HCT116 (cell line): ENCODE measurements around the gene TMC6.

Experiments used
- ATF3 ChIP-seq: IDR thresholded peaks from 2 replicates; pipeline ENCODE4 v1.6.1; 2012
- CEBPB ChIP-seq: IDR thresholded peaks from 2 replicates; pipeline ENCODE4 v1.6.1; 2012; ENCODE audit warnings: low read depth
- CTCF ChIP-seq, 3 experiments: fragments of 200-600 bp in 1 of 3; sonication (generic) in 1 of 3; IDR thresholded peaks in 2 of 3; conservative IDR thresholded peaks in 1 of 3; 2 replicates each; pipeline ENCODE4 v1.5.1; 2012 to 2017; ENCODE audit warnings: low read depth in 2 of 3, low read length in 2 of 3, antibody characterized with exemption in 1 of 3, borderline replicate concordance in 1 of 3, control low read depth in 1 of 3, mild to moderate bottlenecking in 1 of 3, mixed read lengths in 1 of 3, mixed run types in 1 of 3, moderate library complexity in 1 of 3; ENCODE audit not compliant: insufficient read depth in 1 of 3
- EZH2 ChIP-seq: fragments of 200-600 bp; sonication (generic); IDR thresholded peaks from 2 replicates; pipeline ENCODE4 v1.6.1; 2017; ENCODE audit warnings: antibody characterized with exemption, mixed run types
- EZH2phosphoT487 ChIP-seq: fragments of 200-600 bp; IDR thresholded peaks from 2 replicates; pipeline ENCODE4 v1.6.1; 2018; ENCODE audit warnings: antibody characterized with exemption, borderline replicate concordance
- JUND ChIP-seq: IDR thresholded peaks from 2 replicates; pipeline ENCODE4 v1.6.1; 2012
- MAX ChIP-seq: IDR thresholded peaks from 2 replicates; pipeline ENCODE4 v1.6.1; 2012
- POLR2A ChIP-seq: IDR thresholded peaks from 2 replicates; pipeline ENCODE4 v1.7.0; 2011; ENCODE audit warnings: borderline replicate concordance; ENCODE audit not compliant: insufficient read depth, insufficient read length; ENCODE audit errors: extremely low read depth
- POLR2AphosphoS5 ChIP-seq: IDR thresholded peaks from 2 replicates; pipeline ENCODE4 v1.6.1; 2011; ENCODE audit warnings: mild to moderate bottlenecking, low read depth, low read length, moderate library complexity
- REST ChIP-seq: IDR thresholded peaks from 2 replicates; pipeline ENCODE4 v1.6.1; 2012; ENCODE audit warnings: low read depth
- SIN3A ChIP-seq: IDR thresholded peaks from 2 replicates; pipeline ENCODE4 v1.6.1; 2012; ENCODE audit warnings: low read depth
- TCF7L2 ChIP-seq: IDR thresholded peaks from 2 replicates; pipeline ENCODE4 v1.7.0; 2011; ENCODE audit warnings: borderline replicate concordance, inconsistent platforms; ENCODE audit not compliant: insufficient read depth, insufficient read length; ENCODE audit errors: extremely low read depth

GRCh38 chr17:78118801-78119241 lies 9.7 kb downstream of the TMC6 start:
- no peak for TF ChIP-seq TCF7L2
- no peak for TF ChIP-seq CTCF (IDR thresholded peaks at IDR 0.05 in 2 of 3, conservative IDR thresholded peaks at IDR 0.05 in 1 of 3; ENCODE audit: borderline replicate concordance in 1 of 3, insufficient read depth in 1 of 3, low read depth in 2 of 3, low read length in 2 of 3)
- TF ChIP-seq REST, result no peak
- TF ChIP-seq EZH2phosphoT487, result no peak
- TF ChIP-seq POLR2AphosphoS5, result no peak
- no peak for TF ChIP-seq ATF3
- TF ChIP-seq POLR2A, result no peak
- no peak for TF ChIP-seq EZH2
- TF ChIP-seq JUND, result no peak
- TF ChIP-seq MAX, result no peak
- TF ChIP-seq SIN3A, result no peak
- no peak for TF ChIP-seq CEBPB
